ENCODE measurements around the gene TCP11L2.

Gene TCP11L2

DNA sequence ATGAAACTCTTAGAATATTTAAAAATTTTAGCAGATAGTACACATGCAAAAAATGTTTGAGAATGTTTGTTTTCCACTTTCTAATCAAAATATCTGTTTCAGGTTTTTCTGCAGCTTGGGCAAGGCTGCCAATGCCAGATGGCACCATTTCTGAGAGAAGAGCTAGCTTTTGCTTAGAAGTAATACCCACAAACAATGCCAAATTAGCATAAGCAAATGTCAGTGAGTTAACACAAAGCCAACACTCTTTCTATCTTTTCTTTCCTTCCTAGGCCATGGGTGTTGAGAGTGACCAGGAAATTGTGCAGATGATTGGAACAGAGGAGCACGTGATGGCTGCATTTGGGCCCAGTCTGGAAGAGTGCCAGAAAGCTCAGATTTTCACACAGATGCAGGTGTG is 90.2 kb downstream of the TCP11L2 start:
- H3K27ac ChIP-seq, result no peak overlapping the region
- no peak for DNase-seq (ENCODE audit: low read depth, low spot score)
- no peak overlapping the region for H3K9ac ChIP-seq (ENCODE audit: insufficient read length)
- H3K4me3 ChIP-seq, result no peak overlapping the region
- H3K36me3 ChIP-seq (ENCODE audit: insufficient read depth, low read length), result peaks cover 46% of the 10 kb centered on the region
- H3K9me3 ChIP-seq (ENCODE audit: low read depth, low read length), result no peaks in the 10 kb centered on the region
- TF ChIP-seq FOXP2 (optimal IDR thresholded peaks at IDR 0.05; ENCODE audit: control extremely low read depth, extremely low read length, insufficient read depth) (no peak), EZH2 (IDR thresholded peaks at IDR 0.05) (no peak), POLR2AphosphoS5 (IDR thresholded peaks at IDR 0.05; ENCODE audit: borderline replicate concordance, low read depth, low read length) (no peak)
